HepG2 (cell line): Measurements from ENCODE around the gene PGA4. TPM values are rescaled to one million over a fixed set of nuclear protein-coding genes. Genes with fewer than 3 reads are reported as not detected.

Experiments
- HCFC1 ChIP-seq: fragments of 150-350 bp; IDR thresholded peaks from 2 replicates; pipeline ENCODE4 v1.6.1; 2014; ENCODE audit warnings: low read depth, low read length
- HNRNPUL1 ChIP-seq: fragments of 200-400 bp; formaldehyde crosslinking; IDR thresholded peaks from 2 replicates; pipeline ENCODE4 v1.6.1; 2017; ENCODE audit warnings: low read depth, mild to moderate bottlenecking, low read length, moderate library complexity
- MLXIP ChIP-seq: sonication (generic); formaldehyde crosslinking; IDR thresholded peaks from 2 replicates; pipeline ENCODE4 v1.9.0; 2021; ENCODE audit warnings: missing genetic modification reagents, borderline replicate concordance
- NKX3-1 ChIP-seq: sonication (generic); formaldehyde crosslinking; IDR thresholded peaks from 2 replicates; pipeline ENCODE4 v1.5.0; 2020; ENCODE audit warnings: missing genetic modification reagents
- PHF8 ChIP-seq: sonication (generic); formaldehyde crosslinking; IDR thresholded peaks from 2 replicates; pipeline ENCODE4 v1.5.0; 2020; ENCODE audit warnings: missing genetic modification reagents
- RELA ChIP-seq: sonication (generic); formaldehyde crosslinking; IDR thresholded peaks from 2 replicates; pipeline ENCODE4 v1.4.0; 2020; ENCODE audit warnings: missing genetic modification reagents
- SAP130 ChIP-seq: IDR thresholded peaks from 2 replicates; pipeline ENCODE4 v1.6.1; 2016; ENCODE audit warnings: low read depth
- SIX1 ChIP-seq: sonication (generic); formaldehyde crosslinking; IDR thresholded peaks from 2 replicates; pipeline ENCODE4 v1.4.0; 2020; ENCODE audit warnings: missing genetic modification reagents, borderline replicate concordance
- SPEN ChIP-seq: sonication (generic); formaldehyde crosslinking; IDR thresholded peaks from 2 replicates; pipeline ENCODE4 v1.5.1; 2020; ENCODE audit warnings: low read depth, mild to moderate bottlenecking, missing genetic modification reagents
- TFDP1 ChIP-seq: IDR thresholded peaks from 2 replicates; pipeline ENCODE4 v1.6.1; 2016; ENCODE audit warnings: missing compliant biosample characterization, missing genetic modification reagents, borderline replicate concordance
- TFDP2 ChIP-seq: sonication (generic); formaldehyde crosslinking; IDR thresholded peaks from 2 replicates; pipeline ENCODE4 v1.4.0; 2020; ENCODE audit warnings: missing genetic modification reagents
- TFE3 ChIP-seq: IDR thresholded peaks from 2 replicates; pipeline ENCODE4 v1.6.1; 2016
- ZBTB37 ChIP-seq: sonication (generic); formaldehyde crosslinking; IDR thresholded peaks from 2 replicates; pipeline ENCODE4 v1.4.0; 2020; ENCODE audit warnings: mild to moderate bottlenecking, missing genetic modification reagents
- ZFP1 ChIP-seq: IDR thresholded peaks from 2 replicates; pipeline ENCODE4 v1.6.1; 2016
- ZMYM3 ChIP-seq: sonication (generic); formaldehyde crosslinking; IDR thresholded peaks from 2 replicates; pipeline ENCODE4 v1.5.1; 2020; ENCODE audit warnings: mild to moderate bottlenecking, missing genetic modification reagents
- ZNF274 ChIP-seq: sonication (generic); formaldehyde crosslinking; IDR thresholded peaks from 2 replicates; pipeline ENCODE4 v1.5.1; 2020; ENCODE audit warnings: mild to moderate bottlenecking, missing genetic modification reagents
- ZNF468 ChIP-seq: sonication (generic); formaldehyde crosslinking; IDR thresholded peaks from 2 replicates; pipeline ENCODE4 v1.8.0; 2022; ENCODE audit warnings: mild to moderate bottlenecking, moderate library complexity, missing genetic modification reagents
- polyA plus RNA-seq, 8 experiments: library from polyadenylated mRNA; depleted of rRNA in 3 of 8; stranded (reverse) in 7 of 8; unstranded in 1 of 8; fragments of >200 nt; fragmentation: Illumina TruSeq in 4 of 8; extraction: Trizol in 4 of 8; gene quantifications; 2 replicates each; pipeline versions ENCODE4 v1.2.1 to v1.2.3, GENCODE V29; 2011 to 2016; ENCODE audit warnings: low read depth in 4 of 8, missing spikeins in 1 of 8, mixed read lengths in 1 of 8; ENCODE audit not compliant: insufficient read depth in 1 of 8
- total RNA-seq, 5 experiments: library from RNA; depleted of rRNA; stranded (reverse); fragments of >200 nt; fragmentation: Illumina TruSeq; extraction: Trizol; gene quantifications; 2 replicates each; pipeline ENCODE4 v1.2.3, GENCODE V29; 2016; ENCODE audit warnings: low read depth in 1 of 5

The PGA4 gene
- total and polyA plus RNA-seq, 2 of the 13 experiments (the other 11 are each of a cell fraction or from before 2014, with no cell fraction given): not detected

- TF ChIP-seq ZBTB37 (CRISPR knock-in tag) (peak; percentile 41; the same call in 1 of the 2 replicates), PHF8 (CRISPR knock-in tag) (no peak), TFDP2 (CRISPR knock-in tag) (peak; percentile 94), SIX1 (CRISPR knock-in tag) (no peak), SPEN (CRISPR knock-in tag) (peak; percentile 44; the same call in 1 of the 2 replicates), TFDP1 (CRISPR knock-in tag) (peak; percentile 91; the same call in 1 of the 2 replicates), ZMYM3 (CRISPR knock-in tag) (peak; percentile 38; the same call in 1 of the 2 replicates), MLXIP (CRISPR knock-in tag) (no peak), ZNF274 (CRISPR knock-in tag) (peak; percentile 69; the same call in 1 of the 2 replicates), RELA (no peak), HNRNPUL1 (no peak), SAP130 (CRISPR knock-in tag) (peak; percentile 71), ZFP1 (no peak), NKX3-1 (CRISPR knock-in tag) (no peak), ZNF468 (no peak), HCFC1 (no peak), TFE3 (CRISPR knock-in tag) (0 out of 2 replicates have a peak, but pooled peaks have one; percentile 39)
These were observed 45.3 kb downstream of the PGA4 start (continued) for GRCh38 chr11:61267437-61267841.
